ENCODE results near the gene ZNF146.
"Not testable (repeated sequence)": the region's sequence is repeated elsewhere in the genome, so short reads cannot be mapped to it uniquely, and the experiment has no call there.

The ZNF146 gene

GRCh38 chr19:36236304-36236945, 21.5 kb downstream of the ZNF146 start:
- no peak for DNase-seq

GRCh38 chr19:36236946-36237310, 22.0 kb downstream of the ZNF146 start:
- no peak for DNase-seq

- DNase-seq = no peak
Measured at GRCh38 chr19:36244066-36244465, 29.2 kb downstream of the ZNF146 start.

DNA sequence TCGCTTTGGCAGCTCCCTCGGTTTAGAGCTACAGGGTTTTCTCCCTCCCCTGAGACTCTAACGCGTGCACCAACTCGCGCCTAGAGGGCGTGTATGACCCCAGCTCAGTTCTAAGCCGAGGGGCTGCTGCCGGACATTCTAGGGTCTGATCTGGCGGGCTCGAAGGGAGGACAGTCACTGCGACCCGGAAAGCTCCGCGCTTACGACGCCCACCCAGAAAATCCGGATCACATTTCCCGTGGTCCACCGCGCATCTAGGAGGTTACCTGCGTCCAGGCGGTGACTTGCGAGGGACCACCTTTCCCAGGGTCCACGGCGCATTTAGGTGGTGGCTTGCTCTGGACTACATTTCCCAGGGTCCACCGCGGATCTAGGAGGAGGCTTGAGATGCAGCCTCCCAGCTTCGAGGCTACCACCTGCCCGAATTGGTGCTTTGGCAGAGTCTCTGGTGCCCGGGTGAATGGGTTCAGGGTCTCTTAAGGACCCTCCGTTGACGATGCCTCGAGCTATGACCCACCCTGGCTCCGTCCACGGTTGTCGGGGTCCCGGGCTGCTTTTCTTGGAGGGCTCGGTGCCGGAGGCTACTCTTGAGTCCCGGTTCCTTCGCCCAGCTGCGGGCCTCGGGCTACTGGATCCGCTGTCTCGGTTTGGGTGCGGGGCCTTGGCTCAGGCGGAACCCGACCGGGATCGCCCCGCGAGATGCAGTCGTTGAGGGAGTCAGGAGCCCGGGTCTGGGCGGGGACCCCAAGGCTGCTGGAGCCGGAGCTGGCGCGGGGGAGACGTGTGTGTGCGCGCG, 30.5 kb downstream of the ZNF146 start:
- peak; percentile 84 for DNase-seq

DNA sequence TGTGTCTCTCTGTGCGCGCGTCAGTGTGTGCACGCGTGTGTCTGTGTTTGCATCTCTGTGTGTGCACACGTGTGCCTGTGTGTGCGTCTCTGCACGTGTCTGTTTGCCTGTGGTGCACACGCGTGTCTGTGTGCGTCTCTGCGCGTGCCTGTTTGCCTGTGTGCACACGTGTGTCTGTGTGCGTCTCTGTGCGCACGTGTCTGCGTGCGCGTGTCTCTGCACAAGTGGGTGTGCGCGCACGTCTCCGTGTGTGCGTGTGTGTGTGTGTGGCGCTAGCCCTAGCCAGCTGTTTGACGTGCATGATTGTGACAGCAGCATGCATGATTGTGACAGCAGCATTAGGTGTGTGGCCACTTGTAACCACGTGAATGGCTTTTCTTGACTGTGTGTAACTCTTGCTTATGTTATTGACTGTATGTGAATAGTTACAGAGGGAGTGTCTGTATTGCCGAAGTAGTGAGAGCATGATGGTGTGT, 31.1 kb downstream of the ZNF146 start:
- peak; percentile 40 for DNase-seq

GRCh38 chr19:36252047-36252446, 37.1 kb downstream of the ZNF146 start:
- no peak for DNase-seq

GRCh38 chr19:36254848-36255247, 39.9 kb downstream of the ZNF146 start:
- DNase-seq = no peak

- DNase-seq = no peak
Measured at GRCh38 chr19:36255316-36255715, 40.4 kb downstream of the ZNF146 start.

DNA sequence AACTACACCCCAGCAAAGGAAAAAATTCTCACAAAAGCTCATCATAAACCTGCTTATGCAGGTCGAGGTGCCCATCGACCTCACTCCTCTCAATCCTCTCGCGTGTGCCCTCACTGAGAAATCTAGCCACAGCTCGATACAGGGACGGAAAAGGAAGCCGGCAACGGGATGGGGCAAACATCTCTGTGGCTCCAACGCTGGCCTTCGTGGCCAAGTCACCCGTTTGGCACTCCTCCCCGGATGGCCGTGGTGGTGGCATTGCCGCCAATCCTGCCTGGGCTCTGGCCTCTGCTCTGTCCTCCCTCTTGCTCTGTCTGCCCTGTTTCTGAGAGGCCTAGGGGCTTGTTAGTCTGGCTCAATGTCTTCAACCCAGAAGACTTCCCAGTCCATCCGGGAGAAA, 41.2 kb downstream of the ZNF146 start:
- no peak for DNase-seq

GRCh38 chr19:36256853-36257519, 42.1 kb downstream of the ZNF146 start:
- DNase-seq = no peak

GRCh38 chr19:36257520-36257876, 42.6 kb downstream of the ZNF146 start:
- DNase-seq = peak; percentile 89

DNA sequence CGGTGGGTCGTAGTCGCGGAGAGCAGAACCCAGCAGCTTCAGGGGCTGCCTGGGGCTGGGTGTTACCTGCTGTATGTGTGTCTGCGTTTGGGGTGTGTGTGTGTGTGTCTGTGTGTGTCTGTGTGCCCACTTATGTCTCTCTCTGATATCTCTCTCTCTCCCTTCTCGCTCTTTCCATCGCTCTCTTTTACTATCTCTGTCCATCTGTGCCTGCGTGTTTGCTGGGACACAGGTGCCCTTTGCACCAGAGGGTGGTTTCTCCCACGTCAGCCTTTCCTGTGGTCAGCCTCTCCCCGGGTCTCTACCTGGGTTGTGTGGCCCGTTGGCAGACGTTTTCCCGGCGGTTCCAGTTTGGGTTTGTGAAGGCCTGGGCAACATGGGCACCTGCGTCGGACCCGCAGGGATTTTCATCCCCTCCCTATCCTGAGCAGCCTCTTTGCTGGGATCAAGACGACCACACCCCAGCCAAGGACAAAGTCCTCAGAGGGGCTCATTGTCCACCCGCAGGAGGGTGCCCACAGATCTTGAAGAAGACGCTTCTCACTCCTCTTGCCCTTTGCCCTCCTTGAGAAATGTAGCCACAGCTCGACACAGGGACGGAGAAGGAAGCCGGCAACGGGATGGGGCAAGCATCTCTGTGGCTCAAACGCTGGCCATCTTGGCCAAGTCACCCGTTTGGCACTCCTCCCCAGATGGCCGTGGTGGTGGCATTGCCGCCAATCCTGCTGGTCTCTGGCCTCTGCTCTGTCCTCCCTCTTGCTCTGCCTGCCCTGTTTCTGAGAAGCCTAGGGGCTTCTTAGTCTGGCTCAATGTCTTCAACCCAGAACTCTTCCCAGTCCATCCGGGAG, 43.3 kb downstream of the ZNF146 start:
- no peak for DNase-seq

DNA sequence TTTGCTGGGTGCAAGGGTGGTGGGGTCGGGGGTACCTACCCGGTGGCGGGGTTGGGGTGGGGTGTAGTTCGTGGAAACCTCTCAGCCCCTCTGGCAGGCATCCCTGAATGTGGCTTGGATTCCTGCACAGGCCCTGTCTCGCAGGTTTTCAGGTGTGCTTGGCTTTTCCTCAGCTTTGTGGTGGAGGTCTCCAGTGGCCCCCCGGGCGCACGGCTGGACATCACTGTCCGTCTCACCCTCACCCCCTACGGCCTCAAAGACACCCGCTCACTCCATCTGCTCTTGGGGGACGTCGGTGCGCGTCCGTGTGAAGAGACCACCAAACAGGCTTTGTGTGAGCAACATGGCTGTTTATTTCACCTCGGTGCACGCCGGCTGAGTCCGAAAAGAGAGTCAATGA, 44.3 kb downstream of the ZNF146 start:
- no peak for DNase-seq

DNA sequence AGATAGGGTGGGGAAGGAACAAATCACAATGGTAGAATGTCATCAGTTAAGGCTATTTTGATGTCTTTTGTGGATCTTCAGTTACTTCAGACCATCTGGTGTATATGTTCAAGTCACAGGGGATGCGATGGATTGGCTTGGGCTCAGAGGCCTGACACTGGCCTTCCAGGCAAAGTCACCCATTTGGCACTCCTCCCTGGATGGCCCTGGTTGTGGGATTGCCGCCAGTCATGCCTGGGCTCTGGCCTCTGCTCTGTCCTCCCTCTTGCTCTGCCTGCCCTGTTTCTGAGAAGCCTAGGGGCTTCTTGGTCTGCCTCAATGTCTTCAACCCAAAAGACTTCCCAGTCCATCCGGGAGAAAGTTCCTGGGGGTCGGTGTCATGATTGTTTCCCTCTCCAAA, 50.2 kb downstream of the ZNF146 start:
- DNase-seq = no peak

DNA sequence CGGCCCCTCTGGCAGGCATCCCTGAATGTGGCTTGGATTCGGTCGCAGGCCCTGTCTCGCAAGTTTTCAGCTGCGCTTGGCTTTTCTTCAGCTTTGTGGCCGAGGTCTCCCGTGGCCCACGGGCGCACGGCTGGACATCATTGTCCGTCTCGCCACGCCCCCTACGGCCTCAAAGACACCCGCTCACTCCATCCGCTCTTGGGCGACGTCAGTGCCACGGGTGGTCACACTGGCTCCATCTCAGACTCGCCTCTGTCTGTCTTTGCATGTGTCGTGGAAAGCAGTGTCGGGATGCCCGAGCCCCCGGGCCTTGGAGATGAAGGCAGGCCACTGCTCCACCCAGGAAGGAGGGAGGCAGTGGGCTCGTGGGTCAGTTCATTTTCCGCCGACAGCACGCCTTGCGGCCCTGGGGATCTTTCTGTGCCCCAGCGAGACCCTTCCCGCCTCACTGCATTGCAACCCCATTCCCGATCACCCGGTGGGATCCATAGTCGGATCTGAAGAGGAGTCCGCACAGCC, 51.0 kb downstream of the ZNF146 start:
- DNase-seq = no peak

GRCh38 chr19:36266375-36266961, 51.6 kb downstream of the ZNF146 start:
- DNase-seq = no peak

GRCh38 chr19:36267061-36267845, 52.3 kb downstream of the ZNF146 start:
- DNase-seq = no peak

DNA sequence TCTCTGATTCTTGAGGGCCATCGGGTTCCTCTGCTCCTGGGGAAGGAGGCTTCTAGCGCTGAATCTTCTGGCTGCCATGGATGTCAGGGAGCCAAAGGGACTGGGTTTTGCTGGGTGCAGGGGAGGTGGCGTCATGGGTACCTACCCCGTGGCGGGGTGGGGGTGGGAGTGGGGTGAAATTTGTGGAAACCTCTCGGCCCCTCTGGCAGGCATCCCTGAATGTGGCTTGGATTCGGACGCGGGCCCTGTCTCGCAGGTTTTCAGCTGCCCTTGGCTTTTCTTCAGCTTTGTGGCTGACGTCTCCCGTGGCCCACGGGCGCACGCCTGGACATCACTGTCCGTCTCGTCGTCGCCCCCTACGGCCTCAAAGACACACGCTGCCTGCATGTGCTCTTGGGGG, 53.2 kb downstream of the ZNF146 start:
- DNase-seq = not testable (repeated sequence)

DNA sequence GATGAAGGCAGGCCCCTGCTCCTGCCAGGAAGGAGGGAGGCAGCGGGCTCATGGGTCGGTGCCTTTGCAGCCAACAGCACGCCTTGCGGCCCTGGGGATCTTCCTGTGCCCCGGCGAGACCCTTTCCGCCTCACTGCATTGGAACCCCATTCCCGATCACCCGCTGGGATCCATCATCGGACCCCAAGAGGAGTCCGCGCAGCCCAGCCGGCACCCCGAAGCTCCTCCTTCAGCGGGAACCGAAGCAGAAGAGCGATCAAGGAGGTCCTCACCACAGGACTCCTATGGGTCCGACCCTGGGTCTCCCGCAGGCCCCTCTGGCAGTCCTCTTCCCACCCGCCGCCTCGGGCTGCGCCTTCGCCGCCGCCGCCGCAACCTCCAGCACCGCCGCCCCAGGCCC, 53.7 kb downstream of the ZNF146 start:
- DNase-seq = not testable (repeated sequence)

DNA sequence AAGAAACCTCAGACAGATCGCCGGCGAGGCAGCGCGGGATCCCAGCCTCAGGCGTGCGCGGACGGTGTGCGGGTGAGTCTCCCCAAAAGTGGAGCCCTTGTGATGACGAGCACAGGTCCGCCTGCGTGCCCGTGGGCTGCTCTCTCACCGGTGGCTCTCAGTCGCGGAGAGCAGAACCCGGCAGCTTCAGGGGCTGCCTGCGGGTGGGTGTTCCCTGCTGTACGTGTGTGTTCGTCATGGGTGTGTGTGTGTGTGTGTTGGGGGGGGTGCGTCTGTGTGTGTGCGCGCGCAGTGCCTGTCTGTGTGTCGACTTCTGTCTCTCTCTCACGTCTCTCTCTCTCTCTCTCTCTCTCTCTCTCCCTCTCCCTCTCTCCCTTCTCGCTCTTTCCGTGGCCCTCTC, 54.4 kb downstream of the ZNF146 start:
- DNase-seq = not testable (repeated sequence)

Measured in NCI-H345 (cell line).